GM19035 (cell line): Measurements from ENCODE around the gene AAK1.
"Not testable (repeated sequence)": the region's sequence is repeated elsewhere in the genome, so short reads cannot be mapped to it uniquely, and the experiment has no call there.

Experiments
- ATAC-seq: cut with Tn5 transposase; IDR thresholded peaks from one replicate; pipeline ENCODE4 v1.9.1; 2021; ENCODE audit not compliant: unreplicated experiment

AAK1 gene

GRCh38 chr2:69643602-69644505 lies at the start of gene AAK1:
AAK1 (minus strand) TSS chr2:69643739; CDS start chr2:69643040, 699 bp downstream.
- ATAC-seq = peak; percentile 45

GRCh38 chr2:69692424-69692823 lies 48.9 kb upstream of the AAK1 start:
- ATAC-seq = no peak

- ATAC-seq = no peak
Measured at GRCh38 chr2:69689969-69690368, 46.4 kb upstream of the AAK1 start.

GRCh38 chr2:69689466-69689865 lies 45.9 kb upstream of the AAK1 start:
- no peak for ATAC-seq

- ATAC-seq = no peak
Measured at GRCh38 chr2:69687971-69688611, 44.6 kb upstream of the AAK1 start.

GRCh38 chr2:69686813-69687212 lies 43.3 kb upstream of the AAK1 start:
- no peak for ATAC-seq

- no peak for ATAC-seq
Measured at GRCh38 chr2:69685321-69686048, 41.9 kb upstream of the AAK1 start.

- ATAC-seq = no peak
Measured at GRCh38 chr2:69683170-69683971, 39.8 kb upstream of the AAK1 start.

- no peak for ATAC-seq
Measured at GRCh38 chr2:69682525-69682924, 39.0 kb upstream of the AAK1 start.

- no peak for ATAC-seq
Measured at GRCh38 chr2:69680001-69680675, 36.6 kb upstream of the AAK1 start.

- no peak for ATAC-seq
Measured at GRCh38 chr2:69677914-69678313, 34.4 kb upstream of the AAK1 start.

- no peak for ATAC-seq
Measured at GRCh38 chr2:69676146-69676545, 32.6 kb upstream of the AAK1 start.

GRCh38 chr2:69674316-69674670 lies 30.8 kb upstream of the AAK1 start:
- ATAC-seq = no peak

- ATAC-seq = not testable (repeated sequence)
Measured at GRCh38 chr2:69673098-69673497, 29.6 kb upstream of the AAK1 start.

- no peak for ATAC-seq
Measured at GRCh38 chr2:69669666-69670065, 26.1 kb upstream of the AAK1 start.

- no peak for ATAC-seq
Measured at GRCh38 chr2:69668598-69668997, 25.1 kb upstream of the AAK1 start.

GRCh38 chr2:69667805-69668382 lies 24.4 kb upstream of the AAK1 start:
- no peak for ATAC-seq

GRCh38 chr2:69665152-69665551 lies 21.6 kb upstream of the AAK1 start:
- no peak for ATAC-seq

GRCh38 chr2:69663860-69664259 lies 20.3 kb upstream of the AAK1 start:
- no peak for ATAC-seq

GRCh38 chr2:69662547-69662946 lies 19.0 kb upstream of the AAK1 start:
- ATAC-seq = not testable (repeated sequence)
